Activated B cell treated with CpG ODN at 0.5 μM for 24 hours (primary cell): ENCODE measurements around the gene ADAM11. TPM values are rescaled to one million over a fixed set of nuclear protein-coding genes. Genes with fewer than 3 reads are reported as not detected.

ENCODE experiments used
- ATAC-seq: fragments of 200-7000 bp; cut with Tn5 transposase; one replicate; pipeline ENCODE4 v1.10.0; 2021; ENCODE audit warnings: low read depth, mild to moderate bottlenecking, moderate library complexity
- CTCF ChIA-PET: fragments of 350-600 bp; sonication (Branson Sonifier 250); formaldehyde crosslinking; loops from one replicate; lab custom pipeline; 2021; ENCODE audit warnings: antibody characterized with exemption; lab: Charles Lee
- POLR2A ChIA-PET: fragments of 350-600 bp; sonication (Branson Sonifier 250); formaldehyde crosslinking; loops from one replicate; lab custom pipeline; 2021; ENCODE audit warnings: antibody characterized with exemption; lab: Charles Lee
- DNase-seq: peaks from one replicate; pipeline ENCODE4 v3.0.0; 2022
- H3K27ac Mint-ChIP-seq: one replicate; pipeline ENCODE4 v1.8.0; 2020; ENCODE audit warnings: mixed read lengths
- H3K27me3 Mint-ChIP-seq: one replicate; pipeline ENCODE4 v1.8.0; 2021; ENCODE audit warnings: mixed read lengths
- H3K36me3 Mint-ChIP-seq: one replicate; pipeline ENCODE4 v1.8.0; 2021; ENCODE audit warnings: low read depth, mixed read lengths
- H3K4me1 Mint-ChIP-seq: one replicate; pipeline ENCODE4 v1.8.0; 2021; ENCODE audit warnings: mixed read lengths
- H3K4me3 Mint-ChIP-seq: one replicate; pipeline ENCODE4 v1.8.0; 2020; ENCODE audit warnings: mild to moderate bottlenecking, mixed read lengths
- H3K9me3 Mint-ChIP-seq: one replicate; pipeline ENCODE4 v1.8.0; 2020; ENCODE audit warnings: mixed read lengths
- CTCF ChIP-seq: fragments of 200-600 bp; IDR thresholded peaks from one replicate; pipeline ENCODE4 v1.8.0; 2022; ENCODE audit warnings: antibody characterized with exemption, mild to moderate bottlenecking
- intact Hi-C: fragments of 100-400 bp; cut with micrococcal nuclease; formaldehyde crosslinking; loops from one replicate; pipeline ENCODE4 v1.15.1; 2024
- total RNA-seq: library from RNA; stranded (reverse); gene quantifications from 2 replicates; pipeline ENCODE4 v1.2.3, GENCODE V29; 2022

The ADAM11 gene
- total RNA-seq, 1 donor from 2014 or later, result 0.09 TPM

GRCh38 chr17:44786551-44787081, 27.8 kb downstream of the ADAM11 start:
- DNase-seq (no peak), ATAC-seq (no peak)
- no peaks in the 10 kb centered on the region for H3K4me1 Mint-ChIP-seq
- no peak overlapping the region for H3K27ac Mint-ChIP-seq
- peaks cover 4% of the 10 kb centered on the region for H3K27me3 Mint-ChIP-seq
- ChIA-PET CTCF (no interaction called here), POLR2A (no interaction called here)
- H3K36me3 Mint-ChIP-seq, result no peaks in the 10 kb centered on the region
- intact Hi-C loops, result no loop called here
- H3K9me3 Mint-ChIP-seq, result no peaks in the 10 kb centered on the region
- no peak overlapping the region for H3K4me3 Mint-ChIP-seq
- no peak for TF ChIP-seq CTCF

GRCh38 chr17:44787271-44787940, 28.6 kb downstream of the ADAM11 start:
- Mint-ChIP-seq H3K27me3 (no peaks in the 10 kb centered on the region), H3K4me3 (no peak overlapping the region), H3K9me3 (no peaks in the 10 kb centered on the region), H3K27ac (no peak overlapping the region), H3K4me1 (no peaks in the 10 kb centered on the region), H3K36me3 (no peaks in the 10 kb centered on the region)
- CTCF ChIA-PET, result no interaction called here
- ATAC-seq (no peak), DNase-seq (no peak)
- POLR2A ChIA-PET, result no interaction called here
- no peak for TF ChIP-seq CTCF
- intact Hi-C loops, result no loop called here

GRCh38 chr17:44788139-44788538, 29.4 kb downstream of the ADAM11 start:
- DNase-seq (no peak), ATAC-seq (no peak)
- no peaks in the 10 kb centered on the region for H3K27me3 Mint-ChIP-seq
- ChIA-PET CTCF (no interaction called here), POLR2A (no interaction called here)
- no peak overlapping the region for H3K27ac Mint-ChIP-seq
- H3K9me3 Mint-ChIP-seq, result no peaks in the 10 kb centered on the region
- H3K4me3 Mint-ChIP-seq, result no peak overlapping the region
- no peaks in the 10 kb centered on the region for H3K4me1 Mint-ChIP-seq
- H3K36me3 Mint-ChIP-seq, result no peaks in the 10 kb centered on the region
- intact Hi-C loops, result no loop called here
- no peak for TF ChIP-seq CTCF

GRCh38 chr17:44792276-44792675, 33.5 kb downstream of the ADAM11 start:
- POLR2A ChIA-PET, result no interaction called here
- no peak for TF ChIP-seq CTCF
- CTCF ChIA-PET, result no interaction called here
- Mint-ChIP-seq H3K4me1 (no peaks in the 10 kb centered on the region), H3K36me3 (no peaks in the 10 kb centered on the region), H3K9me3 (no peaks in the 10 kb centered on the region), H3K27me3 (no peaks in the 10 kb centered on the region), H3K4me3 (no peak overlapping the region), H3K27ac (no peak overlapping the region)
- intact Hi-C loops, result no loop called here
- ATAC-seq, result no peak
- DNase-seq, result no peak

GRCh38 chr17:44793885-44794842, 35.4 kb downstream of the ADAM11 start:
- no peaks in the 10 kb centered on the region for H3K27me3 Mint-ChIP-seq
- POLR2A ChIA-PET, result no interaction called here
- CTCF ChIA-PET, result interaction anchor here (1.1 kb wide), 1 partner anchor 14 kb away, joined by 3 read pairs; no protein-coding TSS in a partner anchor

More at GRCh38 chr17:44793885-44794842, 35.4 kb downstream of the ADAM11 start:
- no peak for TF ChIP-seq CTCF
- no peak overlapping the region for H3K4me3 Mint-ChIP-seq
- H3K4me1 Mint-ChIP-seq, result no peaks in the 10 kb centered on the region
- ATAC-seq (no peak), DNase-seq (no peak)
- intact Hi-C loops, result no loop called here
- no peaks in the 10 kb centered on the region for H3K9me3 Mint-ChIP-seq
- no peaks in the 10 kb centered on the region for H3K36me3 Mint-ChIP-seq
- H3K27ac Mint-ChIP-seq, result no peak overlapping the region
